ENCODE results near the gene TMEM130. TPM values are rescaled to one million over a fixed set of nuclear protein-coding genes. Genes with fewer than 3 reads are reported as not detected.

The TMEM130 gene
- total RNA-seq, 1 experiment from 2014 or later: 1.7 TPM

DNA sequence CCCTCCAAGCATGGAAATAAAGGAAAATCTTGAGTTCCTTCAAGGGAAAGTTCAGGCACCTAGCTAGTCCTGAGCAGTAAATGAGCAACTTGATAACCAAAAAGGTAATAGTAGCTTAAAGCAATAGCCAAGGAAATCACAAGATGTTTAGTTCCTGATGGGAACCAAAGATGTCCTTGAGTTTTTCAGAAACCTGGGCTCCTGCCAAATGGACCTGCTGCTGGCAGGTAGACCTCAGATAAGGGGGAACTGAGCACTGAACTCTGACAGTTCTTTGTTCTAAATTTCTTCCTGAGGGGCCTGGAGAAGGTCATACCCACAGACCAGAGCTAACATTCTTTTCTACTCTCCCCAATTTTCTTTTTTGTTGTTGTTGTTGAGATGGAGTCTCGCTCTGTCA, 48.5 kb downstream of the TMEM130 start:
- H4K8ac ChIP-seq (replicated peaks; ENCODE audit: insufficient read length, low read depth, low read length): no peak overlapping the region
- H3T11ph ChIP-seq (ENCODE audit: low read length): no peak overlapping the region
- H3K56ac ChIP-seq (ENCODE audit: insufficient read length, low read depth, low read length): no peak overlapping the region
- no peak overlapping the region for H2AFZ ChIP-seq (ENCODE audit: low read length)
- no peak overlapping the region for H2BK120ac ChIP-seq (ENCODE audit: low read depth, low read length, poor library complexity, severe bottlenecking)
- H2BK20ac ChIP-seq (ENCODE audit: low read depth, low read length, poor library complexity, severe bottlenecking): no peak overlapping the region
- H3K27me3 ChIP-seq (ENCODE audit: insufficient read depth, low read length): no peaks in the 10 kb centered on the region
- H2BK15ac ChIP-seq (ENCODE audit: low read depth, low read length): no peak overlapping the region
- H3K23me2 ChIP-seq (ENCODE audit: insufficient read length, low read depth, low read length, poor library complexity, severe bottlenecking): no peaks in the 10 kb centered on the region
- H3K9ac ChIP-seq (ENCODE audit: extremely low read depth, insufficient read length, low read length): no peak overlapping the region
- no peak for DNase-seq
- H4K91ac ChIP-seq (ENCODE audit: insufficient read length, low read depth, low read length): no peak overlapping the region
- no peak overlapping the region for H2AK5ac ChIP-seq (ENCODE audit: insufficient read length, low read length)
- H2BK12ac ChIP-seq (ENCODE audit: insufficient read length, low read depth, low read length): no peak overlapping the region
- no peaks in the 10 kb centered on the region for H3K9me3 Mint-ChIP-seq
- H3K36me3 Mint-ChIP-seq (ENCODE audit: insufficient read depth in 1 of 3, low read depth in 3 of 3): peaks cover 0 to 7% (median 2%) of the 10 kb centered on the region in 3 experiments; a peak in 3 of 7 replicates
- TF ChIP-seq, protein P1, sequence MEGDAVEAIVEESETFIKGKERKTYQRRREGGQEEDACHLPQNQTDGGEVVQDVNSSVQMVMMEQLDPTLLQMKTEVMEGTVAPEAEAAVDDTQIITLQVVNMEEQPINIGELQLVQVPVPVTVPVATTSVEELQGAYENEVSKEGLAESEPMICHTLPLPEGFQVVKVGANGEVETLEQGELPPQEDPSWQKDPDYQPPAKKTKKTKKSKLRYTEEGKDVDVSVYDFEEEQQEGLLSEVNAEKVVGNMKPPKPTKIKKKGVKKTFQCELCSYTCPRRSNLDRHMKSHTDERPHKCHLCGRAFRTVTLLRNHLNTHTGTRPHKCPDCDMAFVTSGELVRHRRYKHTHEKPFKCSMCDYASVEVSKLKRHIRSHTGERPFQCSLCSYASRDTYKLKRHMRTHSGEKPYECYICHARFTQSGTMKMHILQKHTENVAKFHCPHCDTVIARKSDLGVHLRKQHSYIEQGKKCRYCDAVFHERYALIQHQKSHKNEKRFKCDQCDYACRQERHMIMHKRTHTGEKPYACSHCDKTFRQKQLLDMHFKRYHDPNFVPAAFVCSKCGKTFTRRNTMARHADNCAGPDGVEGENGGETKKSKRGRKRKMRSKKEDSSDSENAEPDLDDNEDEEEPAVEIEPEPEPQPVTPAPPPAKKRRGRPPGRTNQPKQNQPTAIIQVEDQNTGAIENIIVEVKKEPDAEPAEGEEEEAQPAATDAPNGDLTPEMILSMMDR (conservative IDR thresholded peaks at IDR 0.05): no peak
- peaks cover 13 to 23% of the 10 kb centered on the region in 2 experiments for H3K4me1 Mint-ChIP-seq
- peaks cover 3% of the 10 kb centered on the region; the same call in 1 of the 2 replicates for H3K4me1 ChIP-seq (ENCODE audit: insufficient read depth, low read length)
- no peaks in the 10 kb centered on the region for H4K20me1 ChIP-seq (ENCODE audit: control insufficient read depth, insufficient read depth, insufficient read length)
- H3K9me3 ChIP-seq (ENCODE audit: control insufficient read depth, low read depth, low read length): no peaks in the 10 kb centered on the region
- H3K27ac Mint-ChIP-seq: no peak overlapping the region; a peak in 1 of 7 replicates
- H3K27me3 Mint-ChIP-seq (ENCODE audit: low read depth): no peaks in the 10 kb centered on the region; the same call in 1 of the 2 replicates
- no peaks in the 10 kb centered on the region for H3K79me2 ChIP-seq (ENCODE audit: insufficient read depth, low read length)
- no peak overlapping the region for H3K4ac ChIP-seq (ENCODE audit: low read depth, low read length)
- no peak overlapping the region for H4K5ac ChIP-seq (ENCODE audit: insufficient read length, low read depth, low read length)
- no peak overlapping the region for H2BK5ac ChIP-seq (ENCODE audit: insufficient read length, low read length)
- WGBS (ENCODE audit: extremely low coverage, insufficient read length, low lambda C conversion rate): no CpG with 5 or more reads among the region's 1 CpG
- no peak overlapping the region for H3K18ac ChIP-seq (ENCODE audit: insufficient read length, low read depth, low read length)
- no peak overlapping the region for H3K14ac ChIP-seq (ENCODE audit: insufficient read depth, low read length)
- H3K27ac ChIP-seq (ENCODE audit: insufficient read length, low read depth, low read length): no peak overlapping the region
- no peak overlapping the region for H3K4me3 Mint-ChIP-seq
- no peak overlapping the region for H3K23ac ChIP-seq (ENCODE audit: insufficient read length, low read depth, low read length)
- no peak overlapping the region for H3K4me2 ChIP-seq (ENCODE audit: insufficient read depth, insufficient read length, low read length)
- H3K79me1 ChIP-seq (ENCODE audit: insufficient read depth, low read depth, low read length, poor library complexity, severe bottlenecking): no peaks in the 10 kb centered on the region
